Measurements from ENCODE around the gene AKTIP.

Gene AKTIP

GRCh38 chr16:53489755-53490154, 13.3 kb downstream of the AKTIP start:
- no peak for TF ChIP-seq JUND (IDR thresholded peaks at IDR 0.05; ENCODE audit: low read depth)
- DNase-seq (ENCODE audit: low read depth in 1 of 2, low spot score in 1 of 2), result no peak
- in situ Hi-C loops (cut with HindIII; ENCODE audit: low pct_unique_long_range_greater_than_20kb, low sequenced_read_pairs), result no loop called here

GRCh38 chr16:53486230-53486629, 16.8 kb downstream of the AKTIP start:
- DNase-seq (ENCODE audit: low read depth in 1 of 2, low spot score in 1 of 2), result no peak
- no peak for TF ChIP-seq JUND (IDR thresholded peaks at IDR 0.05; ENCODE audit: low read depth)
- in situ Hi-C loops (cut with HindIII; ENCODE audit: low pct_unique_long_range_greater_than_20kb, low sequenced_read_pairs), result no loop called here

DNA sequence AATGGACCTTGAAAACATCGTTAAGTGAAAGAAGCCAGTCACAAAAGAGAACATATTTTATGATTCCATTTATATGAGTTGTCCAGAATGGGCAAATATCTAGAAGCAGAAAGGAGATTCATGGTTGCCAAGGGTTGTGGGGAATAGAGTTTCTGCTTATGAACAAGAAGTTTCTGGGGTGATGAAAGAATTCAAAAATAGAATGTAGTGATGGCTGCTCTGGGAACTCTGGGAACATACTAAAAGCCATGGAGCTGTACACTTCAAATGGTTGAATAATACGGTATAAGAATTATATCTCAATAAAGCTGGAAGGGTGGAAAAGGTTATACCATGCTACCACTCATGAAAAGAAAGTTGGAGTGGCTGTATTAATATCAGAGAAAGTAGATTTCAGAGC, 18.5 kb downstream of the AKTIP start:
- in situ Hi-C loops (cut with HindIII; ENCODE audit: low pct_unique_long_range_greater_than_20kb, low sequenced_read_pairs), result no loop called here
- TF ChIP-seq JUND (IDR thresholded peaks at IDR 0.05; ENCODE audit: low read depth), result no peak
- DNase-seq (ENCODE audit: low read depth in 1 of 2, low spot score in 1 of 2), result no peak

- no peak for DNase-seq (ENCODE audit: low read depth in 1 of 2, low spot score in 1 of 2)
- no peak for TF ChIP-seq JUND (IDR thresholded peaks at IDR 0.05; ENCODE audit: low read depth)
- in situ Hi-C loops (cut with HindIII; ENCODE audit: low pct_unique_long_range_greater_than_20kb, low sequenced_read_pairs), result no loop called here
Observed at GRCh38 chr16:53482123-53482522, 20.9 kb downstream of the AKTIP start.

- no peak for DNase-seq (ENCODE audit: low read depth in 1 of 2, low spot score in 1 of 2)
- no peak for TF ChIP-seq JUND (IDR thresholded peaks at IDR 0.05; ENCODE audit: low read depth)
- in situ Hi-C loops (cut with HindIII; ENCODE audit: low pct_unique_long_range_greater_than_20kb, low sequenced_read_pairs), result no loop called here
Observed at GRCh38 chr16:53480394-53480793, 22.6 kb downstream of the AKTIP start.

DNA sequence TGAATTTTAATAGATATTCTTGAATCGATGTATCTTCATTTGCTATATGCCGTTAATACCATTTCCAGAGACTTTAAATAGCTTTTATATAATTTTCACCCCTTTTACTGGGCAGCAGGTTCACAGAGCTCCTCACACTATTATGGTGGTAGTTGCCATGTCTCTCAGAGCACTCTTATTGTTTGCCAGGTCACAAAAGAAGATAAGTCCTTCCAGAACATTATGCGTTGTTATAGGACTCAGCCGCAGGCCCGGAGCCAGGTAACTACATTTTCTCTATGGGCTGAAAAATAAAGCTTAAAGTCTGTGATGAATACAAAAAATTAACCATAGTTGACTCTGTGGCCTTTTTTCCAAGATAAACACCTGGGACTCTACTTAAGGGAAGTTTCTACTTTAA, 24.0 kb downstream of the AKTIP start:
- no peak for DNase-seq (ENCODE audit: low read depth in 1 of 2, low spot score in 1 of 2)
- in situ Hi-C loops (cut with HindIII; ENCODE audit: low pct_unique_long_range_greater_than_20kb, low sequenced_read_pairs), result no loop called here
- TF ChIP-seq JUND (IDR thresholded peaks at IDR 0.05; ENCODE audit: low read depth), result no peak

- no peak for DNase-seq (ENCODE audit: low read depth in 1 of 2, low spot score in 1 of 2)
- TF ChIP-seq JUND (IDR thresholded peaks at IDR 0.05; ENCODE audit: low read depth), result no peak
- in situ Hi-C loops (cut with HindIII; ENCODE audit: low pct_unique_long_range_greater_than_20kb, low sequenced_read_pairs), result no loop called here
Observed at GRCh38 chr16:53476867-53477266, 26.1 kb downstream of the AKTIP start.

- TF ChIP-seq JUND (IDR thresholded peaks at IDR 0.05; ENCODE audit: low read depth), result no peak
- in situ Hi-C loops (cut with HindIII; ENCODE audit: low pct_unique_long_range_greater_than_20kb, low sequenced_read_pairs), result no loop called here
- DNase-seq (ENCODE audit: low read depth in 1 of 2, low spot score in 1 of 2), result no peak
Observed at GRCh38 chr16:53465606-53466280, 37.3 kb downstream of the AKTIP start.

GRCh38 chr16:53458635-53459034, 44.4 kb downstream of the AKTIP start:
- in situ Hi-C loops (cut with HindIII; ENCODE audit: low pct_unique_long_range_greater_than_20kb, low sequenced_read_pairs), result no loop called here
- TF ChIP-seq JUND (IDR thresholded peaks at IDR 0.05; ENCODE audit: low read depth), result no peak
- no peak for DNase-seq (ENCODE audit: low read depth in 1 of 2, low spot score in 1 of 2)

- no peak for TF ChIP-seq JUND (IDR thresholded peaks at IDR 0.05; ENCODE audit: low read depth)
Observed at GRCh38 chr16:53457670-53458069, 45.3 kb downstream of the AKTIP start.

DNA sequence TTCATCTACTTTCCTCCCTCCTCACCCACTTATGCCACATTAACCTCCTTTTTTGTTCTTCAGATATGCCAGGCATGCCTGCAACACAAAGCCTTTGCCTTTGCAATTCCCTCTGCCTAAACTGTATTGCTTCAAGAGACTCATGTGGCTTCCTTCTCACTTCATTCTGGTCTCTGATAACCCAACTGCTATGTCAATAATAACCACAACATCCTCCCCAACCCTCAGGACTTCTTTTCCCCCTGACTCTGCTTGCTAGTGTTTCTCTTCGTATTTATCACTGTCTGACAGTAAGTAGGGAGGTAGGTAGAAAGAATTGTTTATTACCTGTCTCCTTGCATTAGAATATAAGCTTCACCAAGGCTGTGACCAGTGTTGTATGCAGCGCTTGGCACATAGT, 46.4 kb downstream of the AKTIP start:
- in situ Hi-C loops (cut with HindIII; ENCODE audit: low pct_unique_long_range_greater_than_20kb, low sequenced_read_pairs), result no loop called here
- DNase-seq (ENCODE audit: low read depth in 1 of 2, low spot score in 1 of 2), result no peak
- TF ChIP-seq JUND (IDR thresholded peaks at IDR 0.05; ENCODE audit: low read depth), result no peak

More at GRCh38 chr16:53457670-53458069, 45.3 kb downstream of the AKTIP start:
- DNase-seq (ENCODE audit: low read depth in 1 of 2, low spot score in 1 of 2), result no peak
- in situ Hi-C loops (cut with HindIII; ENCODE audit: low pct_unique_long_range_greater_than_20kb, low sequenced_read_pairs), result no loop called here

DNA sequence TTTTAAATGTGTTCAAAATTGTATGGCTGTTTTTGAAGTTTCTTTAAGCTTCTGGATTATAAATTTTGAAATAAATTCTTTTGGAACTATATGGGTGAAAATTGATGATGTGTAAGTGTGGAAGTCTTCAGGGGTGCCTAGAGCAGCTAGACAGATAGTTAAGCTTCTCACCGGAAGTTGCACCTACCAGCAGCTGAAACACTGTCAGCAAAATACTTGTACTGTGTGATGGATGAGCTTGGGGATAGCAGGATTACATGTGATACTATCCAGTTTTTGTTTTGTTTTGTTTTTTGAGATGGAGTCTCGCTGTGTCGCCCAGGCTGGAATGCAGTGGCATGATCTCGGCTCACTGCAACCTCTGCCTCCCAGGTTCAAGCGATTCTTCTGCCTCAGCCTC, 49.1 kb downstream of the AKTIP start:
- in situ Hi-C loops (cut with HindIII; ENCODE audit: low pct_unique_long_range_greater_than_20kb, low sequenced_read_pairs), result no loop called here
- TF ChIP-seq JUND (IDR thresholded peaks at IDR 0.05; ENCODE audit: low read depth), result no peak
- DNase-seq (ENCODE audit: low read depth in 1 of 2, low spot score in 1 of 2), result no peak

- no peak for DNase-seq (ENCODE audit: low read depth in 1 of 2, low spot score in 1 of 2)
- in situ Hi-C loops (cut with HindIII; ENCODE audit: low pct_unique_long_range_greater_than_20kb, low sequenced_read_pairs), result no loop called here
- TF ChIP-seq JUND (IDR thresholded peaks at IDR 0.05; ENCODE audit: low read depth), result no peak
Observed at GRCh38 chr16:53449816-53450517, 53.0 kb downstream of the AKTIP start.

Measured in T47D (cell line).